HCT116 (cell line): ENCODE data around the gene GDAP1L1.

Experiments used
- POLR2A ChIP-seq: IDR thresholded peaks from 2 replicates; pipeline ENCODE4 v1.7.0; 2011; ENCODE audit warnings: borderline replicate concordance; ENCODE audit not compliant: insufficient read depth, insufficient read length; ENCODE audit errors: extremely low read depth
- RAD21 ChIP-seq: IDR thresholded peaks from 2 replicates; pipeline ENCODE4 v1.6.1; 2012; ENCODE audit warnings: low read depth, mild to moderate bottlenecking
- ZNF274 ChIP-seq: fragments of 200-500 bp; sonication (Bioruptor generic); IDR thresholded peaks from 2 replicates; pipeline ENCODE4 v1.6.1; 2014; ENCODE audit warnings: mild to moderate bottlenecking, low read depth, low read length, inconsistent platforms
- TF ChIP-seq, protein P1 (sequence below), 3 experiments: fragments of 200-600 bp in 1 of 3; sonication (generic) in 1 of 3; IDR thresholded peaks in 2 of 3; conservative IDR thresholded peaks in 1 of 3; 2 replicates each; pipeline ENCODE4 v1.5.1; 2012 to 2017; ENCODE audit warnings: low read depth in 2 of 3, low read length in 2 of 3, antibody characterized with exemption in 1 of 3, borderline replicate concordance in 1 of 3, control low read depth in 1 of 3, mild to moderate bottlenecking in 1 of 3, mixed read lengths in 1 of 3, mixed run types in 1 of 3, moderate library complexity in 1 of 3; ENCODE audit not compliant: insufficient read depth in 1 of 3
- TF ChIP-seq, protein P2 (sequence below): IDR thresholded peaks from 2 replicates; pipeline ENCODE4 v1.6.1; 2012; ENCODE audit warnings: low read depth

DNA sequence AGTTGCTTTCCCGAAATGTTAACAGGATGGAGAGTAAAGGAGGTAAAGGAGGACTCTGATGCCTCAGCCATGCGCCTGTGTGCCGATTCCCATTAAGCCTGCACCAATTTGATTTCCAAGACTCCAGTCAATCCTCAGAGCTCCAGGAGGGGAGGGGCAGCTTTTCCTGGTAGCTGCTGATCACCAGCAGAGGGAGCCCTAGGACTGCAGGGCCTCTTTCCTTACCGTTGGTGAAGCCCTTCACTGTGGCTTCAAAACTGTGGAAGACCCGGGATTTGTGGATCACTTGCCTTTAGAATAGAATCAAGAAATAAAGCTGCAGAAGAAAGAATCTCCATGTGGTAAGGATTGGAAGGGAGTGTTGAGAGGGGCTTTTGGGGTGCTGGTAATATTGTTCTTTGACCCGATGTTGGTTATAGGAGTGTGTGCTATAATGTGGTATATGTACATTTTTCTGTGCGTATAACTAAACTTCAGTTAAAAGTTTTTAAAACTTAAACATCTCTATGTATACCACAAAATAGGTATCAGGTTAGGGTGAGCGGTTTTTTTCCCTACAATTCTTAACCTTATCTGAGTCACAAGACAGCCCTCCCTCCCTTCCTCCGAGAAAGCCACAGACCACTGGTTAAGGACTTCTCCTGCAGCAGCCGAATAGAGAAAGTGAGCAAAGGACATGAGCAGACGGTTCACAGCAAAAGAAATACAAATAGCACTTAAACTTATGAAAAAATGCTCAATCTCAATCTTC lies 29.6 kb upstream of the GDAP1L1 start:
- TF ChIP-seq, protein P1, sequence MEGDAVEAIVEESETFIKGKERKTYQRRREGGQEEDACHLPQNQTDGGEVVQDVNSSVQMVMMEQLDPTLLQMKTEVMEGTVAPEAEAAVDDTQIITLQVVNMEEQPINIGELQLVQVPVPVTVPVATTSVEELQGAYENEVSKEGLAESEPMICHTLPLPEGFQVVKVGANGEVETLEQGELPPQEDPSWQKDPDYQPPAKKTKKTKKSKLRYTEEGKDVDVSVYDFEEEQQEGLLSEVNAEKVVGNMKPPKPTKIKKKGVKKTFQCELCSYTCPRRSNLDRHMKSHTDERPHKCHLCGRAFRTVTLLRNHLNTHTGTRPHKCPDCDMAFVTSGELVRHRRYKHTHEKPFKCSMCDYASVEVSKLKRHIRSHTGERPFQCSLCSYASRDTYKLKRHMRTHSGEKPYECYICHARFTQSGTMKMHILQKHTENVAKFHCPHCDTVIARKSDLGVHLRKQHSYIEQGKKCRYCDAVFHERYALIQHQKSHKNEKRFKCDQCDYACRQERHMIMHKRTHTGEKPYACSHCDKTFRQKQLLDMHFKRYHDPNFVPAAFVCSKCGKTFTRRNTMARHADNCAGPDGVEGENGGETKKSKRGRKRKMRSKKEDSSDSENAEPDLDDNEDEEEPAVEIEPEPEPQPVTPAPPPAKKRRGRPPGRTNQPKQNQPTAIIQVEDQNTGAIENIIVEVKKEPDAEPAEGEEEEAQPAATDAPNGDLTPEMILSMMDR (IDR thresholded peaks at IDR 0.05 in 2 of 3, conservative IDR thresholded peaks at IDR 0.05 in 1 of 3; ENCODE audit: borderline replicate concordance in 1 of 3, insufficient read depth in 1 of 3, low read depth in 2 of 3, low read length in 2 of 3), result peak; percentile 93 to 99 (median 96)
- TF ChIP-seq POLR2A, result no peak
- TF ChIP-seq, protein P2, sequence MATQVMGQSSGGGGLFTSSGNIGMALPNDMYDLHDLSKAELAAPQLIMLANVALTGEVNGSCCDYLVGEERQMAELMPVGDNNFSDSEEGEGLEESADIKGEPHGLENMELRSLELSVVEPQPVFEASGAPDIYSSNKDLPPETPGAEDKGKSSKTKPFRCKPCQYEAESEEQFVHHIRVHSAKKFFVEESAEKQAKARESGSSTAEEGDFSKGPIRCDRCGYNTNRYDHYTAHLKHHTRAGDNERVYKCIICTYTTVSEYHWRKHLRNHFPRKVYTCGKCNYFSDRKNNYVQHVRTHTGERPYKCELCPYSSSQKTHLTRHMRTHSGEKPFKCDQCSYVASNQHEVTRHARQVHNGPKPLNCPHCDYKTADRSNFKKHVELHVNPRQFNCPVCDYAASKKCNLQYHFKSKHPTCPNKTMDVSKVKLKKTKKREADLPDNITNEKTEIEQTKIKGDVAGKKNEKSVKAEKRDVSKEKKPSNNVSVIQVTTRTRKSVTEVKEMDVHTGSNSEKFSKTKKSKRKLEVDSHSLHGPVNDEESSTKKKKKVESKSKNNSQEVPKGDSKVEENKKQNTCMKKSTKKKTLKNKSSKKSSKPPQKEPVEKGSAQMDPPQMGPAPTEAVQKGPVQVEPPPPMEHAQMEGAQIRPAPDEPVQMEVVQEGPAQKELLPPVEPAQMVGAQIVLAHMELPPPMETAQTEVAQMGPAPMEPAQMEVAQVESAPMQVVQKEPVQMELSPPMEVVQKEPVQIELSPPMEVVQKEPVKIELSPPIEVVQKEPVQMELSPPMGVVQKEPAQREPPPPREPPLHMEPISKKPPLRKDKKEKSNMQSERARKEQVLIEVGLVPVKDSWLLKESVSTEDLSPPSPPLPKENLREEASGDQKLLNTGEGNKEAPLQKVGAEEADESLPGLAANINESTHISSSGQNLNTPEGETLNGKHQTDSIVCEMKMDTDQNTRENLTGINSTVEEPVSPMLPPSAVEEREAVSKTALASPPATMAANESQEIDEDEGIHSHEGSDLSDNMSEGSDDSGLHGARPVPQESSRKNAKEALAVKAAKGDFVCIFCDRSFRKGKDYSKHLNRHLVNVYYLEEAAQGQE, result no peak
- peak; percentile 94 for TF ChIP-seq RAD21
- TF ChIP-seq ZNF274, result no peak
